Neural progenitor cell (in vitro differentiated cells): ENCODE results near the gene ATF7IP. TPM values are rescaled to one million over a fixed set of nuclear protein-coding genes. Genes with fewer than 3 reads are reported as not detected.
"Not testable (repeated sequence)": the region's sequence is repeated elsewhere in the genome, so short reads cannot be mapped to it uniquely, and the experiment has no call there.

ENCODE experiments used
- DNase-seq: peaks from one replicate; pipeline ENCODE4 v3.0.0-alpha.2; 2016; ENCODE audit warnings: low spot score
- H2AFZ ChIP-seq: fragments of 200-600 bp; sonication (generic); replicated peaks from 2 replicates; pipeline ENCODE4 v1.6.1; 2016; ENCODE audit warnings: antibody characterized with exemption
- H3F3A ChIP-seq: fragments of 200-600 bp; sonication (generic); 2 replicates; pipeline ENCODE4 v1.6.1; 2016; ENCODE audit warnings: antibody characterized with exemption, low read depth
- H3K27ac ChIP-seq: fragments of 200-600 bp; sonication (generic); 2 replicates; pipeline ENCODE4 v1.5.1; 2016; ENCODE audit warnings: mild to moderate bottlenecking
- H3K27me3 ChIP-seq: fragments of 200-600 bp; sonication (generic); 2 replicates; pipeline ENCODE4 v1.6.1; 2016; ENCODE audit warnings: mild to moderate bottlenecking, moderate library complexity
- H3K36me3 ChIP-seq: fragments of 200-600 bp; sonication (generic); 2 replicates; pipeline ENCODE4 v1.5.1; 2016
- H3K4me1 ChIP-seq: fragments of 200-600 bp; sonication (generic); 2 replicates; pipeline ENCODE4 v1.6.1; 2016; ENCODE audit warnings: mixed run types
- H3K4me2 ChIP-seq: fragments of 200-600 bp; sonication (generic); 2 replicates; pipeline ENCODE4 v1.6.1; 2016
- H3K4me3 ChIP-seq: fragments of 200-600 bp; sonication (generic); 2 replicates; pipeline ENCODE4 v1.5.1; 2016
- H3K79me2 ChIP-seq: fragments of 200-600 bp; sonication (generic); 2 replicates; pipeline ENCODE4 v1.6.1; 2016; ENCODE audit warnings: low read depth
- H3K9ac ChIP-seq: fragments of 200-600 bp; sonication (generic); 2 replicates; pipeline ENCODE4 v1.6.1; 2016
- H3K9me3 ChIP-seq: fragments of 200-600 bp; sonication (generic); 2 replicates; pipeline ENCODE4 v1.5.1; 2016; ENCODE audit warnings: low read depth
- H4K20me1 ChIP-seq: fragments of 200-600 bp; sonication (generic); 2 replicates; pipeline ENCODE4 v1.6.1; 2016; ENCODE audit warnings: low read depth
- H3K27ac Mint-ChIP-seq: 3 replicates; pipeline ENCODE4 v1.8.0; 2021; ENCODE audit warnings: mixed read lengths
- H3K27me3 Mint-ChIP-seq: 2 replicates; pipeline ENCODE4 v1.8.0; 2022; ENCODE audit warnings: low read depth, mild to moderate bottlenecking, inconsistent platforms, moderate library complexity, mixed read lengths; ENCODE audit not compliant: insufficient read depth
- H3K36me3 Mint-ChIP-seq: 3 replicates; pipeline ENCODE4 v1.8.0; 2021; ENCODE audit warnings: mixed read lengths
- H3K4me1 Mint-ChIP-seq: 3 replicates; pipeline ENCODE4 v1.8.0; 2021; ENCODE audit warnings: mixed read lengths
- H3K4me3 Mint-ChIP-seq: 3 replicates; pipeline ENCODE4 v1.8.0; 2021; ENCODE audit warnings: mild to moderate bottlenecking, moderate library complexity, mixed read lengths
- H3K9me3 Mint-ChIP-seq: 3 replicates; pipeline ENCODE4 v1.8.0; 2020; ENCODE audit warnings: mixed read lengths
- EZH2 ChIP-seq: fragments of 200-600 bp; sonication (generic); IDR thresholded peaks from 2 replicates; pipeline ENCODE4 v1.6.1; 2017; ENCODE audit warnings: antibody characterized with exemption, mild to moderate bottlenecking, moderate library complexity
- EZH2phosphoT487 ChIP-seq: fragments of 200-600 bp; sonication (generic); IDR thresholded peaks from 2 replicates; pipeline ENCODE4 v1.6.1; 2017; ENCODE audit warnings: antibody characterized with exemption
- total RNA-seq: library from RNA; depleted of rRNA; stranded (reverse); fragments of >200 nt; gene quantifications from 2 replicates; pipeline ENCODE4 v1.2.3, GENCODE V29; 2015; ENCODE audit warnings: low replicate concordance
- TF ChIP-seq, protein P1 (sequence below): fragments of 200-600 bp; sonication (generic); IDR thresholded peaks from 2 replicates; pipeline ENCODE4 v1.5.1; 2017; ENCODE audit warnings: antibody characterized with exemption, mild to moderate bottlenecking

The ATF7IP gene
- total RNA-seq, 1 donor from 2014 or later, result 187 TPM

GRCh38 chr12:14402697-14403096 lies 37.2 kb downstream of the ATF7IP start:
- Histone ChIP-seq H3K9me3 (peaks cover 11% of the 10 kb centered on the region), H3K27ac (no peak overlapping the region), H3K4me3 (no peak overlapping the region), H2AFZ (no peak overlapping the region), H3K4me1 (peaks cover 21% of the 10 kb centered on the region), H3K36me3 (peaks cover 21% of the 10 kb centered on the region), H3K79me2 (peaks cover 100% of the 10 kb centered on the region), H3K27me3 (no peaks in the 10 kb centered on the region), H3K9ac (no peak overlapping the region), H3K4me2 (peak overlapping the region; percentile 37), H4K20me1 (peaks cover 24% of the 10 kb centered on the region), H3F3A (no peaks in the 10 kb centered on the region)
- peaks cover 3% of the 10 kb centered on the region for H3K27me3 Mint-ChIP-seq
- peaks cover 40% of the 10 kb centered on the region for H3K36me3 Mint-ChIP-seq
- H3K27ac Mint-ChIP-seq, result peak overlapping the region; percentile 89
- no peak for DNase-seq
- no peak for TF ChIP-seq EZH2phosphoT487
- TF ChIP-seq, protein P1, sequence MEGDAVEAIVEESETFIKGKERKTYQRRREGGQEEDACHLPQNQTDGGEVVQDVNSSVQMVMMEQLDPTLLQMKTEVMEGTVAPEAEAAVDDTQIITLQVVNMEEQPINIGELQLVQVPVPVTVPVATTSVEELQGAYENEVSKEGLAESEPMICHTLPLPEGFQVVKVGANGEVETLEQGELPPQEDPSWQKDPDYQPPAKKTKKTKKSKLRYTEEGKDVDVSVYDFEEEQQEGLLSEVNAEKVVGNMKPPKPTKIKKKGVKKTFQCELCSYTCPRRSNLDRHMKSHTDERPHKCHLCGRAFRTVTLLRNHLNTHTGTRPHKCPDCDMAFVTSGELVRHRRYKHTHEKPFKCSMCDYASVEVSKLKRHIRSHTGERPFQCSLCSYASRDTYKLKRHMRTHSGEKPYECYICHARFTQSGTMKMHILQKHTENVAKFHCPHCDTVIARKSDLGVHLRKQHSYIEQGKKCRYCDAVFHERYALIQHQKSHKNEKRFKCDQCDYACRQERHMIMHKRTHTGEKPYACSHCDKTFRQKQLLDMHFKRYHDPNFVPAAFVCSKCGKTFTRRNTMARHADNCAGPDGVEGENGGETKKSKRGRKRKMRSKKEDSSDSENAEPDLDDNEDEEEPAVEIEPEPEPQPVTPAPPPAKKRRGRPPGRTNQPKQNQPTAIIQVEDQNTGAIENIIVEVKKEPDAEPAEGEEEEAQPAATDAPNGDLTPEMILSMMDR, result no peak
- no peak for TF ChIP-seq EZH2
- no peak overlapping the region for H3K4me3 Mint-ChIP-seq
- peaks cover 51% of the 10 kb centered on the region for H3K9me3 Mint-ChIP-seq
- H3K4me1 Mint-ChIP-seq, result peaks cover 27% of the 10 kb centered on the region

DNA sequence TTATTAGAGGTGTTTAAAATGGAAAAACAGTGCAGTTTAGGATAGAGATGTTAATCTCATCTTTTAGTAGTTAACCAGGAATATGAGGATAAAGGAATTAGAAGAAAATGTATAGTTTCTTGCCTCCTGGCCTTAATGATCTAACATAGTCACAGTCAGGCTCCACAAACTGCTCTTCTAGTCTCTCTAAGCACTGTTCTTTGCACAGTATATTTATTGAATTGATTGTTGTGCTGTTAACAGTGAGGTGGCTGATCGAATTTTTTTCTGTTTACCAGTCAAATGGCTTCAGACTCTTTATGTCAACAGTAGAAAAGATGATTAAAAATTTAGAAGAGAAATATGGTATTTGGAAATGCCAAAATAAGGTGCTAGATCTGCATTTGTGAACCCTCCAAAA lies 37.8 kb downstream of the ATF7IP start:
- H3K36me3 ChIP-seq, result peaks cover 18% of the 10 kb centered on the region
- no peaks in the 10 kb centered on the region for H3K27me3 ChIP-seq
- H3K9me3 ChIP-seq, result peaks cover 11% of the 10 kb centered on the region
- H2AFZ ChIP-seq, result no peak overlapping the region
- no peak for DNase-seq
- peaks cover 24% of the 10 kb centered on the region for H4K20me1 ChIP-seq
- Mint-ChIP-seq H3K27me3 (peaks cover 3% of the 10 kb centered on the region), H3K4me3 (peak overlapping the region; percentile 74), H3K4me1 (peaks cover 27% of the 10 kb centered on the region), H3K27ac (peak overlapping the region; percentile 89), H3K36me3 (peaks cover 40% of the 10 kb centered on the region), H3K9me3 (peaks cover 50% of the 10 kb centered on the region)
- no peak overlapping the region for H3K27ac ChIP-seq
- no peak overlapping the region for H3K4me3 ChIP-seq
- no peak overlapping the region for H3K9ac ChIP-seq
- peaks cover 100% of the 10 kb centered on the region for H3K79me2 ChIP-seq
- TF ChIP-seq, protein P1, result no peak
- no peak for TF ChIP-seq EZH2phosphoT487
- TF ChIP-seq EZH2, result no peak
- H3F3A ChIP-seq, result peaks cover under 1% of the 10 kb centered on the region
- peak overlapping the region; percentile 37 for H3K4me2 ChIP-seq
- peaks cover 21% of the 10 kb centered on the region for H3K4me1 ChIP-seq

DNA sequence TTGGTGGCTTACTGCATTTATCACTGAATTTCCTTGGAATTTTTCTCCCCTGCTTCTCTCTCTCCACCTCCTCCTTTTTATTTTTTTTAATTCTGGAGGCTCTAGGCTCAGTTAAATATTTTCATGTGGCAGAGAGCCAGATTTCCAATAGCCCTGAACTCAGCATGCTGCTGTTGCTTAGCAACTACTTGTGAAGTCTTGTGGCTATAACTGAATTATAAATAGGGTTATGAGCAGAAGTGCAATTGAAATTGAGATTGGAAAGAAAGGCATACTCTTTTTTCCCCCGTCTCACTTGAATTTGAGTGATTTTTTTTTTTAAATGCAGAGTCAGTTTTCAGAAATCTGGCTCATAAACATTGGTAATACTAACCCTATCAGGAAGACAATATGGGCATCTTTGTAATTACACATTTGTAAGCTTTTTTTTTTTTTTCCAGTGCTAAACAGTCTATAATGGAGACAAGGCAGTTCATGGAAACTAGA lies 38.3 kb downstream of the ATF7IP start:
- peaks cover 23% of the 10 kb centered on the region for H3K36me3 ChIP-seq
- peaks cover 24% of the 10 kb centered on the region for H4K20me1 ChIP-seq
- H3K9me3 ChIP-seq, result peaks cover 7% of the 10 kb centered on the region
- peak overlapping the region; percentile 37 for H3K4me2 ChIP-seq
- H3K9ac ChIP-seq, result no peak overlapping the region
- no peak for DNase-seq
- peak overlapping the region; percentile 89 for H3K27ac Mint-ChIP-seq
- H2AFZ ChIP-seq, result no peak overlapping the region
- H3K27ac ChIP-seq, result no peak overlapping the region
- H3K36me3 Mint-ChIP-seq, result peaks cover 42% of the 10 kb centered on the region
- peaks cover 19% of the 10 kb centered on the region for H3K4me1 ChIP-seq
- H3K27me3 ChIP-seq, result no peaks in the 10 kb centered on the region
- peaks cover 5% of the 10 kb centered on the region for H3F3A ChIP-seq
- peaks cover 50% of the 10 kb centered on the region for H3K9me3 Mint-ChIP-seq
- H3K4me3 Mint-ChIP-seq, result peak overlapping the region; percentile 74
- H3K4me1 Mint-ChIP-seq, result peaks cover 27% of the 10 kb centered on the region
- peaks cover 3% of the 10 kb centered on the region for H3K27me3 Mint-ChIP-seq
- H3K79me2 ChIP-seq, result peaks cover 100% of the 10 kb centered on the region
- no peak overlapping the region for H3K4me3 ChIP-seq
- TF ChIP-seq, protein P1, result no peak
- no peak for TF ChIP-seq EZH2phosphoT487
- TF ChIP-seq EZH2, result no peak

- H3K27ac ChIP-seq, H2AFZ ChIP-seq, H3K4me3 ChIP-seq, H3K27me3 Mint-ChIP-seq, H3K27me3 ChIP-seq, H3K27ac Mint-ChIP-seq, H3K4me2 ChIP-seq, DNase-seq, H3K9me3 ChIP-seq, H3K9ac ChIP-seq, H3K4me3 Mint-ChIP-seq: not testable (repeated sequence)
- peaks cover 28% of the 10 kb centered on the region for H3K36me3 ChIP-seq
- peaks cover 24% of the 10 kb centered on the region for H4K20me1 ChIP-seq
- H3F3A ChIP-seq, result peaks cover 12% of the 10 kb centered on the region
- Mint-ChIP-seq H3K4me1 (peaks cover 27% of the 10 kb centered on the region), H3K9me3 (peaks cover 48% of the 10 kb centered on the region), H3K36me3 (peaks cover 40% of the 10 kb centered on the region)
- H3K79me2 ChIP-seq, result peaks cover 100% of the 10 kb centered on the region
- peaks cover 15% of the 10 kb centered on the region for H3K4me1 ChIP-seq
These were observed 39.9 kb downstream of the ATF7IP start for GRCh38 chr12:14405407-14405806.
